ENCODE measurements around the gene DYSF.

DYSF gene

DNA sequence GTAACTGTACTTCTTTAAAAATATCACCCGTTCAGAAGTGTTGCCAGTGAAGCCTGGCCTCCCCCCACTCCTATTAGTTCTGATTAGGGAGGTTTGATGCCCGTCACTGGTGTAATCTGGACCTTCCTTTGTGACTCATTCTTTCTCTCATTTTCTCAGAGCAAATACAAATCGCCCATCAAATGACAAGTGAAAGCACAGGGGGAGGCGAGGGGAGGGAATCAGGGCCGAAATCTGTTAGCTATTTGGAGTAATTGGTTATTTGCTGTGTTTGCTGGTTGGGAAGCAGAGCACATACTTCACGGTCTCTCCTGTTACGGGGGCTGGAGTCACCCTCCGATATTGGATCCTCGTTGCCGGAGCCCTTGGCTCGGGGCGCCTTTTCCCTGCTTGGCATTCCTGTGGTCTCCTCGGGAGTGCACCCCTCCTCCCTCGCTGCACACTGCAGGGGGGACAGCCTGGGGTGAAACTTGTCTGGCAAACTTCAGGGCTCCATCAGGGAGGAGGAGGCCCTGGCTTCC lies 178.1 kb downstream of the DYSF start:
- TF ChIP-seq SIN3A (IDR thresholded peaks at IDR 0.05; ENCODE audit: borderline replicate concordance, insufficient read depth, low read length), result no peak
- no peak for TF ChIP-seq FOXP2 (optimal IDR thresholded peaks at IDR 0.05; ENCODE audit: borderline replicate concordance, extremely low read depth, extremely low read length, insufficient read depth)
- TF ChIP-seq POLR2AphosphoS5 (IDR thresholded peaks at IDR 0.05; ENCODE audit: low read depth, low read length), result no peak
- TF ChIP-seq, protein P1, sequence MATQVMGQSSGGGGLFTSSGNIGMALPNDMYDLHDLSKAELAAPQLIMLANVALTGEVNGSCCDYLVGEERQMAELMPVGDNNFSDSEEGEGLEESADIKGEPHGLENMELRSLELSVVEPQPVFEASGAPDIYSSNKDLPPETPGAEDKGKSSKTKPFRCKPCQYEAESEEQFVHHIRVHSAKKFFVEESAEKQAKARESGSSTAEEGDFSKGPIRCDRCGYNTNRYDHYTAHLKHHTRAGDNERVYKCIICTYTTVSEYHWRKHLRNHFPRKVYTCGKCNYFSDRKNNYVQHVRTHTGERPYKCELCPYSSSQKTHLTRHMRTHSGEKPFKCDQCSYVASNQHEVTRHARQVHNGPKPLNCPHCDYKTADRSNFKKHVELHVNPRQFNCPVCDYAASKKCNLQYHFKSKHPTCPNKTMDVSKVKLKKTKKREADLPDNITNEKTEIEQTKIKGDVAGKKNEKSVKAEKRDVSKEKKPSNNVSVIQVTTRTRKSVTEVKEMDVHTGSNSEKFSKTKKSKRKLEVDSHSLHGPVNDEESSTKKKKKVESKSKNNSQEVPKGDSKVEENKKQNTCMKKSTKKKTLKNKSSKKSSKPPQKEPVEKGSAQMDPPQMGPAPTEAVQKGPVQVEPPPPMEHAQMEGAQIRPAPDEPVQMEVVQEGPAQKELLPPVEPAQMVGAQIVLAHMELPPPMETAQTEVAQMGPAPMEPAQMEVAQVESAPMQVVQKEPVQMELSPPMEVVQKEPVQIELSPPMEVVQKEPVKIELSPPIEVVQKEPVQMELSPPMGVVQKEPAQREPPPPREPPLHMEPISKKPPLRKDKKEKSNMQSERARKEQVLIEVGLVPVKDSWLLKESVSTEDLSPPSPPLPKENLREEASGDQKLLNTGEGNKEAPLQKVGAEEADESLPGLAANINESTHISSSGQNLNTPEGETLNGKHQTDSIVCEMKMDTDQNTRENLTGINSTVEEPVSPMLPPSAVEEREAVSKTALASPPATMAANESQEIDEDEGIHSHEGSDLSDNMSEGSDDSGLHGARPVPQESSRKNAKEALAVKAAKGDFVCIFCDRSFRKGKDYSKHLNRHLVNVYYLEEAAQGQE (IDR thresholded peaks at IDR 0.05; ENCODE audit: insufficient read depth in 1 of 2, low read depth in 2 of 2, low read length in 2 of 2), result no peak
- no peak for TF ChIP-seq TAF1 (IDR thresholded peaks at IDR 0.05; ENCODE audit: borderline replicate concordance, insufficient read depth, low read length)

DNA sequence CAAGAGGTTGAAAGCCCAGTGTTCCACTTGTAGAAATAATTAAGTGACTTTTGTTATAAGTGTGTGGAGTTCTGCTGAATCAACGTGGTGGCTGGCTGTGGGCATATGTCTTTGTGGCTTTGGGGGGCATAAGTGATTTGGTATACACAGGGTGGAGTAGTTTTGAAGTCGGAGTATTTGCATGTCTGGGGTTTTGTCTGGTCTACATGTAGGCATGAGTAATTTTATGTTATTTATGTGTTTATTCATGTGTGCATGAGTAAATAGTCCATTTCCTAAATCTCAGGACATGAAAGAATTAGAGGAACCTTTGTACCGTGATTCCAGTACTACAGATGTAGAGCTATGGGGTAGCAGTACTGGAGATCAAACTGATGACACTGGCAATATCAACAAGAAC lies 179.7 kb downstream of the DYSF start:
- TF ChIP-seq SIN3A (IDR thresholded peaks at IDR 0.05; ENCODE audit: borderline replicate concordance, insufficient read depth, low read length) (no peak), TAF1 (IDR thresholded peaks at IDR 0.05; ENCODE audit: borderline replicate concordance, insufficient read depth, low read length) (no peak), FOXP2 (optimal IDR thresholded peaks at IDR 0.05; ENCODE audit: borderline replicate concordance, extremely low read depth, extremely low read length, insufficient read depth) (no peak), POLR2AphosphoS5 (IDR thresholded peaks at IDR 0.05; ENCODE audit: low read depth, low read length) (no peak)
- TF ChIP-seq, protein P1 (IDR thresholded peaks at IDR 0.05; ENCODE audit: insufficient read depth in 1 of 2, low read depth in 2 of 2, low read length in 2 of 2), result no peak

DNA sequence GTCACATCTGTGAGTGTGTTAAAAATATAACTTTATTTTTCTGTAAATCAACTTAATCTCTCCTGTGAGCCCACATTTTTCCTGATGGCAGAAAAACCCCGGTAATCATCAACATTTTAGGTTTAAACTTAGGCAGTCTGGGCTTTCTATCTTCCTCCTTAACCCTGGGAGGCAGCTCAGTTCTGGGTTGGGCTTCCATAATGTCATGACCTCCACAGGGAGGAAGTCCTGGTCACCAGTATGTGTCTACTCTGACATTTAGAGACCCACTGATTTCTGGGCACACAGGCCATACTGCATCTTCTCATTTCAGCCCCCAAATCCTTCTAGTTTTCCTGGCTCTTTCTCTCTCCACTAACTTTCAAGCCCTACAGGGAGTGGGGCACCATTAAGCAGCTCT lies 181.2 kb downstream of the DYSF start:
- TF ChIP-seq POLR2AphosphoS5 (IDR thresholded peaks at IDR 0.05; ENCODE audit: low read depth, low read length) (no peak), TAF1 (IDR thresholded peaks at IDR 0.05; ENCODE audit: borderline replicate concordance, insufficient read depth, low read length) (no peak), FOXP2 (optimal IDR thresholded peaks at IDR 0.05; ENCODE audit: borderline replicate concordance, extremely low read depth, extremely low read length, insufficient read depth) (no peak), SIN3A (IDR thresholded peaks at IDR 0.05; ENCODE audit: borderline replicate concordance, insufficient read depth, low read length) (no peak)
- TF ChIP-seq, protein P1 (IDR thresholded peaks at IDR 0.05; ENCODE audit: insufficient read depth in 1 of 2, low read depth in 2 of 2, low read length in 2 of 2), result no peak

DNA sequence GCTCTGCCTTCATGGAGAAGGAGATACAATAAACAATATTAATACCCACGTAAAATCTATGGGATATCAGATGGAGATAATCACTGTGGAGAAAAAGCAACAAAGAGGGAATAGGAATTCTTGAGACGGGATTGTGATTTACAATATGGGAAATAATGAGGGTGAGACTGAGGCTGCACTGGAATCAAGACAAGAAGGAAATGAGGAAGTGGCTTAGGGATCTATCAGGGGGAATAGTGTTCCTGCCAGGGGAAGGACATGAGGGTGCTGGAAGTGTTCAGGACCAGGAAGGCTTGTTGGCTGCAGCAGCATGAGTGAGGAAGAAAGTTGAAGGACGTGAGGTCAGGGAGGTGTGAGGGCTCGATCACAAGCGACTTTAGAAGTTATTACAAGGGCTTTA lies 182.4 kb downstream of the DYSF start:
- TF ChIP-seq, protein P1 (IDR thresholded peaks at IDR 0.05; ENCODE audit: insufficient read depth in 1 of 2, low read depth in 2 of 2, low read length in 2 of 2), result no peak
- no peak for TF ChIP-seq POLR2AphosphoS5 (IDR thresholded peaks at IDR 0.05; ENCODE audit: low read depth, low read length)
- TF ChIP-seq TAF1 (IDR thresholded peaks at IDR 0.05; ENCODE audit: borderline replicate concordance, insufficient read depth, low read length), result no peak
- no peak for TF ChIP-seq SIN3A (IDR thresholded peaks at IDR 0.05; ENCODE audit: borderline replicate concordance, insufficient read depth, low read length)
- no peak for TF ChIP-seq FOXP2 (optimal IDR thresholded peaks at IDR 0.05; ENCODE audit: borderline replicate concordance, extremely low read depth, extremely low read length, insufficient read depth)

DNA sequence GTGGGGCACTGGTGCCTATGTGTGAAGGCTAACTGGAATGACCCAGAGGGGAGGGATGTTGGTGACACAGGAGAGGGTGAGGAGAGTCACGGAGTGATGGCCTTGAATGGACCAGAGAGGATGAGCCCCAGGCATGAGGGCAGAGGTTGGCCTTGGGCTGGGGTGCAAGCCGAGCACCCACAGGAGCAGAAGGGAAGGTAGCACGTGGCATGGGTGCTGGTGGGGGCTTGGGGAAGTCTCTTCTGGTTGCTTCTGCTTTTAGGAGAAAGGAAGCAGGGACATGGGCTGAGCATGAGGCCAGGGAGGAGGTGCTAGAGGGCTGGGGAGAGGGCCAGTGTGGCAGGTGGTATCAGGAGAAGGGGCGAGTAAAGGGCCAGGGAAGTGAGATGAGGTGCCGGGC lies 183.8 kb downstream of the DYSF start:
- no peak for TF ChIP-seq FOXP2 (optimal IDR thresholded peaks at IDR 0.05; ENCODE audit: borderline replicate concordance, extremely low read depth, extremely low read length, insufficient read depth)
- TF ChIP-seq, protein P1 (IDR thresholded peaks at IDR 0.05; ENCODE audit: insufficient read depth in 1 of 2, low read depth in 2 of 2, low read length in 2 of 2), result no peak
- TF ChIP-seq SIN3A (IDR thresholded peaks at IDR 0.05; ENCODE audit: borderline replicate concordance, insufficient read depth, low read length), result no peak
- TF ChIP-seq TAF1 (IDR thresholded peaks at IDR 0.05; ENCODE audit: borderline replicate concordance, insufficient read depth, low read length), result no peak
- no peak for TF ChIP-seq POLR2AphosphoS5 (IDR thresholded peaks at IDR 0.05; ENCODE audit: low read depth, low read length)

Data from PFSK-1 (cell line).